DMS 273 (cell line): Measurements from ENCODE around the gene MARVELD3.
"Not testable (repeated sequence)": the region's sequence is repeated elsewhere in the genome, so short reads cannot be mapped to it uniquely, and the experiment has no call there.

Experiments
- DNase-seq: peaks from one replicate; lab custom pipeline; 2025; ENCODE audit not compliant: unreplicated experiment; lab: John Stamatoyannopoulos, UW

MARVELD3 gene, protein sequence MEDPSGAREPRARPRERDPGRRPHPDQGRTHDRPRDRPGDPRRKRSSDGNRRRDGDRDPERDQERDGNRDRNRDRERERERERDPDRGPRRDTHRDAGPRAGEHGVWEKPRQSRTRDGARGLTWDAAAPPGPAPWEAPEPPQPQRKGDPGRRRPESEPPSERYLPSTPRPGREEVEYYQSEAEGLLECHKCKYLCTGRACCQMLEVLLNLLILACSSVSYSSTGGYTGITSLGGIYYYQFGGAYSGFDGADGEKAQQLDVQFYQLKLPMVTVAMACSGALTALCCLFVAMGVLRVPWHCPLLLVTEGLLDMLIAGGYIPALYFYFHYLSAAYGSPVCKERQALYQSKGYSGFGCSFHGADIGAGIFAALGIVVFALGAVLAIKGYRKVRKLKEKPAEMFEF

DNA sequence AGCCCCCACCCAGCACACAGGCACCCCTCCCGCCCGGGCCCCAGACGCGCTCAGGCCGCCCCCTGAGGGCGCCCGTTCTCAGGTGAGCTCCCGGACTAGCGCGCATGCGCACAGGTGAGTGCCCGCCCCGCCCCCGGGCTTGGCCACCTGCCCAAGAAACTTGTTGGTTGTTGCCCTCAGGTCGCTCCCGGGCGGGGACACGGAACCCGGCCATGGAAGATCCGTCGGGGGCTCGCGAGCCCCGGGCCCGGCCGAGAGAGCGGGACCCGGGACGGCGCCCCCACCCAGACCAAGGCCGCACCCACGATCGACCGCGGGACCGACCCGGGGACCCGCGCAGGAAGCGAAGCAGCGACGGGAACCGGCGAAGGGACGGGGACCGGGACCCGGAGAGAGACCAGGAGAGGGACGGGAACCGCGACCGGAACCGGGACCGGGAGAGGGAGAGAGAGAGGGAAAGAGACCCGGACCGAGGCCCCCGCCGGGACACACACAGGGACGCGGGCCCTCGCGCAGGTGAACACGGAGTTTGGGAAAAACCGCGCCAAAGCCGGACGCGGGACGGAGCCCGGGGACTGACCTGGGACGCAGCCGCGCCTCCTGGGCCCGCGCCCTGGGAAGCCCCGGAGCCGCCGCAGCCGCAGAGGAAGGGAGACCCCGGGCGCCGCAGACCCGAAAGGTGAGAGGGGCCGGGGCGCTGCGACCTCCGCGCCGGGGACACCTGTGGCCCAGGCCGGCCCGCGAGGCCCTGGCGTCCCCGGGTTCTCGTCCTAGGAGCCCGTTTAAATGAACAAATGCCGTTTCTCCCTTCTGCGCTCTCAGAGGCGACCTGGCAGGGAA, at the start of gene MARVELD3:
TSS of gene MARVELD3 (plus strand) at position 167 of the 840 bp plus-strand sequence. CDS start at position 213, 46 bp downstream.
- DNase-seq, result peak; percentile 46

DNA sequence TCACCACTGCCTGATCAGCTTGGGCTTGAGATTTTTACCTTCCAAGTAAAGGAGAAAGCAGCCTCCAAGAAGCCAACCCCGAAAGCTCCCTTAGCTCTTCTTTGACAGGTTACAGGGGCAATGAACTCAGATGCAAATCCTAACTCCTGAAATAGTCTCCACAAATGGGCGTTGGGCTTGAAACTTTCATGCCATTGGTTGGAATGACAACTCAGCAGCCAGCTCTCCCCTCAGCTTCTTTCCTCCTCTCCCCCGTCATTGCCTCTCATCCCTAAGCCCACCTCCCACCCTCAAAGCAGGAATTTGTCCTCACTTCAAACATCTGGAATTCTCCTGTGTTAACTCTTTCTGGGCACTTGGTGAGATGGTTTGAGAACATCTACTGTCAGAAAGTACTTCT, 49.0 kb upstream of the MARVELD3 start, which contains the start of gene TAT:
TSS of gene TAT (minus strand) at position 122 of the 400 bp plus-strand sequence. CDS start 677 bp downstream, outside the sequence.
- DNase-seq, result no peak

DNA sequence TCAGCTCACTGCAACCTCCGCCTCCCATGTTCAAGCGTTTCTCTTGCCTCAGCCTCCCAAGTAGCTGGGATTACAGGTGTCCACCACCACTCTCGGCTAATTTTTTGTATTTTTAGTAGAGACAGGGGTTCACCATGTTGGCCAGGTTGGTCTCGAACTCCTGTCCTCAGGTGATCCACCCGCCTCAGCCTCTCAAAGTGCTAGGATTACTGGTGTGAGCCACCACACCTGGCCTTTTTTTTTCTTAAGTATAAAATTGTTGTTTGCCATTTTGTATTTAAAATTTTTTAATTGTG, 43.5 kb upstream of the MARVELD3 start:
- DNase-seq, result not testable (repeated sequence)

DNA sequence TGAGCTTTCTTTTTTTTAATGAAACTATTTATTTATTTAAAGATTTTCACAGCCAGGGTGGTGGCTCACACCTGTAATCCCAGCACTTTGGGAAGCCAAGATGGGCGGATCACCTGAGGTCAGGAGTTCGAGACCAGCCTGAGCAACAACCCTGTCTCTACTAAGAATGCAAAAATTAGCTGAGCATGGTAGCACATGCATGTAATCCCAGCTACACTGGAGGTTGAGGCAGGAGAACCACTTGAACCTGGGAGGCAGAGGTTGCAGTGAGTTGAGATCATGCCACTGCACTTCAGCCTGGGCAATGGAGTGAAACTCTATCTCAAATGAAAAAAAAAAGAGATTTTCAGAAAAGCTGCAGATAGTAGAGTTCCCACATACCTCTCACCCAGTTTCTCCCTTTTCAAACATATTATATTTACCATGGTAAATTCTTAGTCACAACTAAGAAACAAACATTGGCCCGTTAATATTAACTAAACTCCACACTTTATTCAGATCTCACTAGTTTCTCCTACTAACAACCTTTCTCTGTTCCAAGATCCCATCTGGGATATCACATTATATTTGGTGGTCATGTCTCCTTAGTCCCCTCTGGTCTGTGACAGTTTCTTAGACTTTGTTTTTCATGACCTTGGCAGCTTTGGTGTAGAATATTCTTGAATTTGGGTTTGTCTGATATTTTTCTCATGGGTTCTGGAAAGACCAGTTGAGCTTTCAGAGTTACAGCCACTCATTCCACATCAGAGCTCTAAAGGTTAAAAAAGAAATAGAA, 41.3 kb upstream of the MARVELD3 start:
- no peak for DNase-seq

DNA sequence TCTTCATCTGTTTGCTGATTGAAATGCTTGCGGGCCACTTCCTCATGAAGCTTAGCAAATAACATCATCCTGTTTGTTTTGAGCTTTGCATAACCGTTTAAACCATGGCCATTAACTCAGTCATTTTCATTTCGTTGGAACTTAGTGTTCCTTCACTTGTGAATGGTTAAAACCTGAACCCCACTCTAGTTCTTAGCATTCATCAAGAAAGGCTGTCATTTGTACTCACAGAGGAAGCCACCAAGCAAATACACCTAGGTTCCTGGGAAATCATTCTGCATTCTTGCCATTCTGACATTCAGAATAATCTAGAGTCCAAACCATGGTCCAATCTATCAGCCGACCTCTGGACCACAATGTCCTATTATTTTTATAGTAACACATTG, 40.7 kb upstream of the MARVELD3 start:
- DNase-seq, result no peak

DNA sequence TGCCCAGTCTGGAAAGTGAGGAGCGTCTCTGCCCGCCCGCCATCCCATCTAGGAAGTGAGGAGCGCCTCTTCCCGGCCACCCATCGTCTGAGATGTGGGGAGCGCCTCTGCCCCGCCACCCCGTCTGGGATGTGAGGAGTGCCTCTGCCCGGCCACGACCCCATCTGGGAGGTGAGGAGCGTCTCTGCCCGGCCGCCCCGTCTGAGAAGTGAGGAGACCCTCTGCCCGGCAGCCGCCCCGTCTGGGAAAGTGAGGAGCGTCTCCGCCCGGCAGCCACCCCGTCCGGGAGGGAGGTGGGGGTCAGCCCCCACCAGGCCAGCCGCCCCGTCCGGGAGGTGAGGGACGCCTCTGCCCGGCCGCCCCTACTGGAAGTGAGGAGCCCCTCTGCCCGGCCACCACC, 36.6 kb upstream of the MARVELD3 start:
- DNase-seq, result not testable (repeated sequence)

DNA sequence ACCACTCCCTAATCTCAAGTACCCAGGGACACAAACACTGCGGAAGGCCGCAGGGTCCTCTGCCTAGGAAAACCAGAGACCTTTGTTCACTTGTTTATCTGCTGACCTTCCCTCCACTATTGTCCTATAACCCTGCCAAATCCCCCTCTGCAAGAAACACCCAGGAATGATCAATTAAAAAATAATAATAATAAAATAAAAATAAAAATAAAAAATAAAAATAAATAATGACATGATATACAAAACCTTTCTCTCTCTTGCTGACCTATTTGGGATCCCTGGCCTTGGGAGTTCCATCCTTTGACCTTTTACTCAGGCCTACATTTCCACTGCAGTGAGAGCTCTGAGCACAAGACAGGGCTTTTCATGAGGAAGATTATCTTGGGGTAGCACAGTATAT, 35.9 kb upstream of the MARVELD3 start:
- DNase-seq, result not testable (repeated sequence)

DNA sequence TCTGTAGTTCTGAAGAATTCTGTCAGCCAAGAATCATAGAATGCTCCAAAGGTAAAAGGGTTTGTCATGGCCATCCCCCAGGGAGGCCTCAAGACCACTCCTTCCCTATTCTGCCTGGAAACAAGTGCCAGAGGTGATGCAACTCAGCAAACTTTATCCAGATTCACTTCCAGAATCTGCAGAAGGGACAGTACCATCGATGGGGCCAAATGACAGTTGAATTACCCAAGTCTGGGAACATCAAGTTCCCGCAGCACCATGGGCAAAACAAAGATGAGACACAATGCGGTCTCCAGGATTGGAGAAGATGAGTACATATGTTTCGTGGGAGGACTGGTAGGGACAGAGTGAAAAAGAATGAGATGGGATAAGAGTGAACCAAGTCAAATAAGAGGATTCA, 35.4 kb upstream of the MARVELD3 start:
- no peak for DNase-seq

DNA sequence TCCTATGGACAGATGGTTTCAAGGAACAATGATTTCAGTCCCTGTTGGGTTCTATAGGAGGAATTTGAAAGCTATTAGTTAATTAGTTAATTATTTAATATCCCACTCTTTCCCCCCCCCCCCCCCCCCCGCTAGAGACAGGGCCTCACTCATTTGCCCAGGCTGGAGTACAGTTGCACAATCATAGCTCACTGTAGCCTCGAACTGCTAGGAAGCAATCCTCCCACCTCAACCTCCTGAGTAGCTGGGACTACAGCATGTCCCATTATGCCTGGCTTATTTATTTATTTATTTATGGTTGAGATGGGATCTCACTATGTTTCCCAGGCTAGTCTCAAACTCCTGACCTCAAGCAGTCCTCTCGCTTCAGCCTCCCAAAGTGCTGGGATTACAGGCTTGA, 34.1 kb upstream of the MARVELD3 start:
- no peak for DNase-seq

DNA sequence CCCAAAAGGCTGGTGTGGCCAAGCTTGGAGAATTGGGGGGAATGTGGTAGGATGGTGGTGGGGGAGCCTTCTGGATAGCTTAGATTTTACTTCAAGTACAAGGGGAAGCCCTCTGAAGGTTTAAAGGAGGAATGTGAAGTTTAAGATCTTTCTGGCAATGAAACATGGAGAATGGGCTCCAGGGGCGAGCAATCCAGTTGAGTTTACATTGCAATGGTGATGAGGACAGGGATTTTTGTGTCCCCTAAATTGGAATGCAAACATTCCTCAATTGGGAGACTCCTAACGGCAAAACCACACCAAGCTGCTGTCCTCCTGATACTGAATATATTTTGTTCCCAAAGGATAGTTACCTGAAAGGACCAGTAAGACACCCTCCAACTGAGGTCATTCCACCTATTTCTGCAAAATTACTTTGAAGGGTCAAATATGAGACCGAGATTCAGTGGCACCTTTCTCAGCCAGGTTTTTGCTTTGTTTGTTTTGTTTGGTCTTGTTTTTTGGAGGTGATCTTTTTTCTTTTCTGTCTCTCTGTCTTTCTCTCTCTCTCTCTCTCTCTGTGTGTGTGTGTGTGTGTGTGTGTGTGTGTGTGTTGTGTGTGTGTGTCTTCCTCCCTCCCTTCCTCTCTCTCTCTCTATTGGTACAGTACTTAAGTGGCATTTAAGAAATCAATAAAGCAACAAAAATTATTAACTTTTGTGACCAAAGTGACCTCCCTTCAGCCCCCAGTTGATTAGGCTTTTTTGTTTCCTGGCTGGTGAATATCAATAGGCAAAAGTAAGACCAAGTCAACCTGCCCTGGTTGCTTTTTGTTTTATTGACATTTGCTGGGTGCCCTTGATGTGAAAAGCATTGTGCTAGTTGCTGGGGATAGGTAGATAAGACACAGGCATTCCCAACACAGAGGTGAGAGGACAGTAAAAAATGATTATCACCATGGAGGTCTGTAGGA, 32.7 kb upstream of the MARVELD3 start:
- no peak for DNase-seq

DNA sequence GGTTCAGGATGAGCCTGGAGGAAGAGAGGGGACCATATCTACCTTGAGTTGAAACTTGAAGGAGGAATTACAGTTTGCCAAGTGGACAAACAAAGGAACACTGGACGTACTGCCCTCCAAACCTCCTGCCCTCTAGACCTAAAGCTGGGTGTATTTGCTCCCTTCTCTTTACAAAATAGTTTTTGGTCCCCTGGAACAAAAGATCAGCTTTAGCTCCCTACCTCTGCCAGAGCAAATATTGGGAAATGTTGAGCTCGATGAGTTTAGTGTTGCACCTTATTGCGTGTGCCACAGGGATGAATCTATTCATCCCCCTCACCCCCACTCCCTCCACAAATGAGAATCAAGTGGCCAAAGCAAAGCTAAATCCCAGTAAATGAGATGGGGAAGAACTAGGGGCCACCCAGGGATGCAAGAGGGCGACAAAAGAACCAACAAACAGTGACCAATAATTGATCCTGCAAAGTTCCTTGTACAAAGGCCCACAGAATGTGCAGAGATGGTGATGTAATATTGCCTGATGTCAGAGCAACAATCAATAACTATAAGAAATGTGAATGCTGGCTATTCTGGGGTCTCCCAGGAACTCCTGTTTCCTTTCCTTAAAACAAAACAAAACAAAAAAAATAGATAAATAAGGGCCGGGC, 31.9 kb upstream of the MARVELD3 start:
- no peak for DNase-seq

DNA sequence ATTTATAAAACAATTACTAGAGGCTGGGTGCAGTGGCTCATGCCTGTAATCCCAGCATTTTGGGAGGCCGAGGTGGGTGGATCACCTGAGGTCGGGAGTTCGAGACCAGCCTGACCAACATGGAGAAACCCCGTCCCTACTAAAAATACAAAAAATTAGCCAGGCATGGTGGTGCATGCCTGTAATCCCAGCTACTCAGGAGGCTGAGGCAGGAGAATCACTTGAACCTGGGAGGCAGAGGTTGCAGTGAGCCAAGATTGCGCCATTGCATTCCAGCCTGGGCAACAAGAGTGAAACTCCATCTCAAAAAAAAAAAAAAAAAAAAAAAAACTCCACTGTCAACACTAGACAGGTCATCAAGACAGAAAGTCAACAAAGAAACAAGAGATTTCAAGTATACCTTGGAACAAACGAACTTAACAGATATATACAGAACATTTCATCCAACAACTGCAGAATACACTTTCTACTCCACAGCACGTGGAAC, 30.6 kb upstream of the MARVELD3 start:
- not testable (repeated sequence) for DNase-seq

DNA sequence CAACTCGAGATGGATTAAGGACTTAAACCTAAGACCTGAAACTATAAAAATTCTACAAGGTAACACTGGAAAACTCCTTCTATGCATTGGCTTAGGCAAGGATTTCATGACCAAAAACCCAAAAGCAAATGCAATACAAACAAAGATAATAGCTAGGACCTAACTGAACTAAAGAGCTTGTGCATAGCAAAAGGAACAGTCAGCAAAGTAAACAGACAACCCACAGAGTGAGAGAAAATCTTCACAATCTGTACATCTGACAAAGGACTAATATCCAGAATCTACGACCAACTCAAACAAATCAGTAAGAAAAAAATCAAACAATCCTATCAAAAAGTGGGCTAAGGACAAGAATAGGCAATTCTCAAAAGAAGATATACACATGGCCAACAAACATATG, 27.6 kb upstream of the MARVELD3 start:
- not testable (repeated sequence) for DNase-seq

DNA sequence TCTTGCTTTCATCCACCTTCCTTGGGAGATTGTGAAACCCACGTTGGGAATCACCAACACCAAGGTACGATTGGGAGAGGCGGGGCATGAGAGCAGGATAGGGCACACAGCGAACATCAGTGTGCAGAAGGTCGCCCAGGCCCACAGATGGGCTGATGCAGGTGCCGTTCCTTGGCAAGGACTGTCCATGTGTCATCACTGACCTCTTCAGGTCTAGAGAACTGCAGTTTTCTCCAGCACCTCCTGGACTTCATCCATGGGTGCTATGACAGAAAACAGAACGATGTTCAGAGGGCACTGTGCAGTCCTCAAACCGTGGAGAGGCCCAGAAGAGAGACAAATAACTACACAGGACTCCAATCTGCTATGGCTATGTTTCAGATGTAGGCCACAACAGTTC, 25.2 kb upstream of the MARVELD3 start:
- DNase-seq, result no peak

DNA sequence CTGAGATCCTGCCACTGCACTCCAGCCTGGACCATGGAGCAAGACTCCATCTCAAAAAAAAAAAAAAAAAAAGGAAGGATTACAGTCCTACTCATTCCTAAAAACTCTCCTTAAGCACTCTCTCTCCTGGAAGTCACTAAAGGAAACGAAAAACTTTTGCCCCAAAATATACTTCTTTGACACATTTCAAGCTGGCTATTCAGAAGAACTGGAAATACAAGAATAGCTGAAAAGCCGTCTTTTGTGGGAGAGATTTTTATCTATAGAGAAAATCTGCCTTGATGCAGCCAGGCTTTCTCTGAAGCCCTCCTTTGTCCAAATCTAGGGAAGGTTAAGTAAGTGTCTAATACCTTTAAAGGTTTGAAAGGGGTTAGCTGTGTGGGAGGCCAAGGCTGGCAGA, 16.9 kb upstream of the MARVELD3 start:
- DNase-seq, result no peak

DNA sequence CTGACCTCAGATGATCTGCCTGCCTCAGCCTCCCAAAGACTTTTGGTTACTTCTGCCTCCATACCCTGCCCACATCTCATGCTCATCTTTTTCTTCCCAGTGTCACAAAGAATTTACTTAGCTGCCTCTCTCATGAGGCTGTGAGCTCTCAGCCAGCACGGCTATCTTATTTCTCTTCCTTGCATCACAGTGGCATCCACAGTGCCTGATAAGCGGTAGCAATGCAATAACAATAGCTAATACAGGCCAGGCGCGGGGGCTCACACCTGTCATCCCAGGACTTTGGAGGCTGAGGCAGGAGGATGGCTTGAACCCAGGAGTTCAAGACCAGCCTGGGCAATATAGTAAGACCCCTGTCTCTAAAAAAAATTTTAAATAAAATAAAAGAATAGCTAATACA, 15.5 kb upstream of the MARVELD3 start:
- DNase-seq, result no peak

DNA sequence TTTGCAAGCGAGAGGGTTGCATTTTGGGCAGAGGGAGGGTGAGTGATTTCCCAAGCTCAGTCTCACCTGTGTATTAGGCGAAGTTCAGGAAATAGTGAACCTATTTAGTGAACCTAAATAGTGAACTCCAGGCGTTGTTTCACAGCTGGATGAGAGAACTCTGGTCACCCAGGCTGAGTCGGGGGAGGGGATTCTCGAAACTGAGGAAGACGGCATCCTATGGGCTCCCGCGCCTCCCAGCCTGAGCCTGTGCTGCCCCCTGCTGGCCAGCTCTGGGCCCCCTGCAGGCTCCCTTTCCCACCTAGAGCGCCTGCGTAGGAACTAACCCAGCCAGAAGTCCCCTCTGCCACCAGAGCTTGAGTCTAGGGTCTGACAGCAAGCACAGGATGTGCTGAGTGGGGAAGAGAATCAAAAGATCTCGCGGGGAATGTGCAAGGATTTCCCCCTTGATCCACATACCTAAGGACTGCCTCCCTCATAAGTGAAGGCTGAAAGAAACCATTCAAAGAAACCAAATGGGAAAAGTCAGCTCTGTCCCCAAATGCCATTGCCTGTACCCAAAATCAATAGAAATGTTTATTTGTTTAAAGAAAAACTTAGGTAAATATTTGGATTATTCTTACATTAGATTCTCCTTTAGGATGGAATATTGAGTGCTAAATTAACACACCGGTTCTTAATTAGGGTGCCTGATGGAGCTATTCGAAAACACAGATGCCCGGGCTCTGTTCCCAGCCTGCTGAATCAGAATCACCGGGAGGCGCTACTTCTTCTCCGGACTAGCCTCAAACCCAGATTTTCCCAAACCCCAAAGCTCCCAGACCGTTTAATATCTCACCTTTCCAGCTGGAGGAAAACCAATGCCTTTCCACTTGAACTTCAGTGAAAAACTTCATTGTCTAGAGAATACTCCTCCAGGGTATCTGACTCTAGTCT, 14.8 kb upstream of the MARVELD3 start:
- DNase-seq, result peak; percentile 92

DNA sequence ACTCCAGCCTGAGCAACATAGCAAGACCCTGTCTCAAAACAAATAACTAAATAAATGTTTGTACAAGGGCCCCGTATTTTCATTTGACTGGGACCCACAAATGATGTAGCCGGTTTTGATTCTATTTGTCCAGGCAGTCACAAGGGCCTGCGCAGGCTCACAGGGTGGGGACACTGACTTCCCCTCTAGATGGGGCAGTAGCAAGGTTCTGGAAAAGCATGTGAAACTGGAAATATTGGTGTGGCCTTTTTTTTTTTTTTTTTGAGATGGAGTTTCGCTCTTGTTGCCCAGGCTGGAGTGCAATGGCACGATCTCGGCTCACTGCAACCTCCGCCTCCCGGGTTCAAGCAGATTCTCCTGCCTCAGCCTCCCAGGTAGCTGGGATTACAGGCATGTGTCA, 11.0 kb upstream of the MARVELD3 start:
- DNase-seq, result not testable (repeated sequence)

DNA sequence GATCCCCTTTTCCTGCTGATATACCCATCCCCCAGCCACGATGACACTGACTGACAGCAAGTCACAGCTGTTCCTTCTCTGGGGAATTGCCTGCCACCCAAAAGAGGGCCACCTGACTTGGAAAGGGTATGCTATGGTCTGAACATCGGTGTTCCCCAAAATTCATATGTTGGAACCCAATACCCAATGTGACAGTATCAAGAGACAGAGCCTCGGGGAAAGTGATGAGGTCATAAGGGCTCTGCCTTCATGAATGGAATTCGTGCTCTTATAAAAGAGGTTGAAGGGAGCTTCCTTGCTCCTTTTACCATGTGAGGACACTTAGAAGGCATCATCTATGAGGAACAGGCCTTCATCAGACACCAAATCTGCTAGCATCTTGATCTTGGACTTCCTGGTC, 7.6 kb upstream of the MARVELD3 start:
- no peak for DNase-seq
